ENCODE results near the gene SMAD4. TPM values are rescaled to one million over a fixed set of nuclear protein-coding genes. Genes with fewer than 3 reads are reported as not detected.
"Not testable (repeated sequence)": the region's sequence is repeated elsewhere in the genome, so short reads cannot be mapped to it uniquely, and the experiment has no call there.

SMAD4 gene
- total and polyA plus RNA-seq, 4 donors: 12.5 to 143 (median 60.6) TPM

DNA sequence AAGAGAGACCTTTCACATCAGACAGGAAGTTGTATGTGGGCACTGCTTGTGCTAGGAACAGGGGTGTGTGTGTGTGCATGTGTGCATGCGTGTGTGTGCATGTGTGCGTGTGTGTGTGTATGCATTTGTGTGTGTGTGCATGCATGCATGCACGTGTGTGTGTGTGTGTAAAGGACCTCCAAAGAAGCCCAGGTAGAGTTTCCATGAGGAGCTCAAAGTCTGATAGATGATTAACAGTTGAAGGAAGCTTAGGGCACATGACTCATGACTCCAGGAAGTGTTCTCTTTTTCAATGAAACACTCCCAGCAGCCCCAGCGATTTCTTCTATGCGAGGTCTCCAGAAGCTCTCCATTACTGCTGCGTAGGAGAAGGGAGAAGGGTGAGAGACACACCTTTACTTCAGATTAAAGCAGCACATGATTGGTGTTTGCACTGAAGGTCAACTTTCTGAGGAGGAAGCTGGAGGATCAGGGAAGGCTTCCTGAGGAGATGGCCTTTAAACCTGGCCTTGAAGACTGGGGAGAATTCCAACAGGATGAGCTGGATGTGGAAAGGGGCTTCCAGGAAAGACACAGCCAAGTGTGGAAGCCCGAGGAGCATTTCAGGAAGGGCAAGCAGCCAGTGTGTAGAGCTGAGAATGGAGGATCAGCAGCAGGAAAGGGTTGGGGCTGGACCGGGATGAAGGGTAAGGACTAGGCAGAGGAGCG is 77.7 kb downstream of the SMAD4 start:
- Histone ChIP-seq H3K4me1 (ENCODE audit: control insufficient read depth in 5 of 5, insufficient read depth in 5 of 5, low read length in 5 of 5) (no peaks in the 10 kb centered on the region), H3K9me3 (ENCODE audit: control insufficient read depth in 4 of 4, insufficient read depth in 3 of 4, low read length in 3 of 4) (no peaks in the 10 kb centered on the region), H3K27me3 (ENCODE audit: control insufficient read depth in 3 of 3, insufficient read depth in 3 of 3, low read length in 2 of 3) (no peaks in the 10 kb centered on the region), H3K9ac (ENCODE audit: insufficient read depth in 1 of 2, low read length in 2 of 2) (no peak overlapping the region), H3K36me3 (ENCODE audit: control insufficient read depth in 4 of 4, insufficient read depth in 4 of 4, low read length in 4 of 4) (no peaks in the 10 kb centered on the region), H3K4me3 (no peak overlapping the region), H3K27ac (ENCODE audit: low read depth in 1 of 2, low read length in 1 of 2) (no peak overlapping the region)
- DNase-seq (no peak), ATAC-seq (ENCODE audit: insufficient read depth, low FRiP score) (no peak)
- WGBS, 2 donors: 75 to 81% methylated on average over 9 of the region's 9 CpGs
- TF ChIP-seq, protein P1, sequence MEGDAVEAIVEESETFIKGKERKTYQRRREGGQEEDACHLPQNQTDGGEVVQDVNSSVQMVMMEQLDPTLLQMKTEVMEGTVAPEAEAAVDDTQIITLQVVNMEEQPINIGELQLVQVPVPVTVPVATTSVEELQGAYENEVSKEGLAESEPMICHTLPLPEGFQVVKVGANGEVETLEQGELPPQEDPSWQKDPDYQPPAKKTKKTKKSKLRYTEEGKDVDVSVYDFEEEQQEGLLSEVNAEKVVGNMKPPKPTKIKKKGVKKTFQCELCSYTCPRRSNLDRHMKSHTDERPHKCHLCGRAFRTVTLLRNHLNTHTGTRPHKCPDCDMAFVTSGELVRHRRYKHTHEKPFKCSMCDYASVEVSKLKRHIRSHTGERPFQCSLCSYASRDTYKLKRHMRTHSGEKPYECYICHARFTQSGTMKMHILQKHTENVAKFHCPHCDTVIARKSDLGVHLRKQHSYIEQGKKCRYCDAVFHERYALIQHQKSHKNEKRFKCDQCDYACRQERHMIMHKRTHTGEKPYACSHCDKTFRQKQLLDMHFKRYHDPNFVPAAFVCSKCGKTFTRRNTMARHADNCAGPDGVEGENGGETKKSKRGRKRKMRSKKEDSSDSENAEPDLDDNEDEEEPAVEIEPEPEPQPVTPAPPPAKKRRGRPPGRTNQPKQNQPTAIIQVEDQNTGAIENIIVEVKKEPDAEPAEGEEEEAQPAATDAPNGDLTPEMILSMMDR (IDR thresholded peaks at IDR 0.05; ENCODE audit: control extremely low read depth, extremely low read depth): no peak

DNA sequence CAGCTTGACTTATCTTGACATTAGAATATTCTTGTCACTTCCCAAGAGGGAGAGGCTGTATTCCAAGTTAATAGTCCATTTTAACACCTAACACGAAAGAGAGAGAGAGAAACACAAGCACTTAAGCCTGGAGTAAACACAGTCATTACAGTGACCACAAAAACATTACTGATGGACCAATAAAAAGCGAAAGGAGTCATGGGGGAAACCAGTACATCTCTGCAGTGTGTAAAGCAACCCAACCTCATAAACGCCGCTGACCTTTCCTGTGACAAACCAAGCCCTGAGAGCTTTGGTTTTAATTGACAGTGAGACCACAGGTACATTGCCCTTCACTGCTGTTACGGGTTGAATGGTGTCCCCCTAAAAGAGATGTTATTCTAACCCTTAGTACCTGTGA is 78.3 kb downstream of the SMAD4 start:
- no peak overlapping the region for H3K9ac ChIP-seq (ENCODE audit: insufficient read depth in 1 of 2, low read length in 2 of 2)
- WGBS, 2 donors: 83 to 89% methylated on average over 5 of the region's 5 CpGs

DNA sequence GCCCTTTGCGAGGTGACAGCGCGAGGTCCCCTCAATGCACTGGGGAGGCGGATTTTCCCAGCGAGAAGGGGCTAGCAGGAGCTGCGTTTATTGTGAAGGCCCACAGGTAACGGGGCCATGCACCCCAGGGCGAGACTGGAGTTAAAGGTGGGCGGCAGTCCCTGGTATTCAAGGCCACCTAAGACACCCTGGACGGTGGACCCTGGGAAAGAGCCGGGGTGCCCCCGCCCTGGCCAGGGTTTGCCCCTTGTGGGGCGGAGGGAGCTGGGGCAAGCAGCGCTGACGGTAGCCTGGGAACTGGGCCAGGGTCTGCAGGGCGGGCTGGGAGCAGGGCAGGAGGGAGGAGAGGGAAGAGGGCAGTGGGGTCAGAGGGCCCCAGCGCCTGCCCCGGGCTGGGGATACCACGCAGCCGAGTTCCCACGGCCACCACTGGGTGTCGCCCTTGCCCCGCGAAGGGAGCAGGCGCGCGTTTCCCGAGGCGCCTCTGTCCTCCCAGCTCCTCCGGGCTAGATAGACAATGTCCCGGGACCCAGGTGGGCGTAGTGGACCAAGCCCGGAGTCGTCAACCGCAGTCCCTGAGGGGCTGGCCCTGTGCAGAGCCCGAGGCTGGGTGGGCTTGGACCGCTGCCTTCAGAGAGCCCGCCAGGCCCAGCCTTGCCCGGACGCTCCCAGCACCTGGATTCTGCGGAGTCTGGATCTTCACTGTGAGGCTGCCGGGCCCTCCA is 80.2 kb downstream of the SMAD4 start:
- no peaks in the 10 kb centered on the region for H3K36me3 ChIP-seq (ENCODE audit: control insufficient read depth in 4 of 4, insufficient read depth in 4 of 4, low read length in 4 of 4)
- DNase-seq (peak; percentile 34 to 66 (median 45)), ATAC-seq (ENCODE audit: insufficient read depth, low FRiP score) (peak; percentile 98)
- no peaks in the 10 kb centered on the region for H3K9me3 ChIP-seq (ENCODE audit: control insufficient read depth in 4 of 4, insufficient read depth in 3 of 4, low read length in 3 of 4)
- H3K27me3 ChIP-seq (ENCODE audit: control insufficient read depth in 3 of 3, insufficient read depth in 3 of 3, low read length in 2 of 3): no peaks in the 10 kb centered on the region
- WGBS, 2 donors: 38 to 41% methylated on average over 38 to 42 of the region's 42 CpGs
- TF ChIP-seq, protein P1 (IDR thresholded peaks at IDR 0.05; ENCODE audit: control extremely low read depth, extremely low read depth): peak; percentile 91
- H3K27ac ChIP-seq (ENCODE audit: low read depth in 1 of 2, low read length in 1 of 2): no peak overlapping the region
- H3K4me3 ChIP-seq: no peak overlapping the region
- no peak overlapping the region for H3K9ac ChIP-seq (ENCODE audit: insufficient read depth in 1 of 2, low read length in 2 of 2)
- H3K4me1 ChIP-seq (ENCODE audit: control insufficient read depth in 5 of 5, insufficient read depth in 5 of 5, low read length in 5 of 5): no peaks in the 10 kb centered on the region

More for the DNA sequence above, 78.3 kb downstream of the SMAD4 start:
- Histone ChIP-seq H3K4me1 (ENCODE audit: control insufficient read depth in 5 of 5, insufficient read depth in 5 of 5, low read length in 5 of 5) (no peaks in the 10 kb centered on the region), H3K9me3 (ENCODE audit: control insufficient read depth in 4 of 4, insufficient read depth in 3 of 4, low read length in 3 of 4) (no peaks in the 10 kb centered on the region), H3K4me3 (no peak overlapping the region), H3K27me3 (ENCODE audit: control insufficient read depth in 3 of 3, insufficient read depth in 3 of 3, low read length in 2 of 3) (no peaks in the 10 kb centered on the region), H3K27ac (ENCODE audit: low read depth in 1 of 2, low read length in 1 of 2) (no peak overlapping the region), H3K36me3 (ENCODE audit: control insufficient read depth in 4 of 4, insufficient read depth in 4 of 4, low read length in 4 of 4) (no peaks in the 10 kb centered on the region)
- ATAC-seq (ENCODE audit: insufficient read depth, low FRiP score) (no peak), DNase-seq (no peak)
- TF ChIP-seq, protein P1 (IDR thresholded peaks at IDR 0.05; ENCODE audit: control extremely low read depth, extremely low read depth): no peak

DNA sequence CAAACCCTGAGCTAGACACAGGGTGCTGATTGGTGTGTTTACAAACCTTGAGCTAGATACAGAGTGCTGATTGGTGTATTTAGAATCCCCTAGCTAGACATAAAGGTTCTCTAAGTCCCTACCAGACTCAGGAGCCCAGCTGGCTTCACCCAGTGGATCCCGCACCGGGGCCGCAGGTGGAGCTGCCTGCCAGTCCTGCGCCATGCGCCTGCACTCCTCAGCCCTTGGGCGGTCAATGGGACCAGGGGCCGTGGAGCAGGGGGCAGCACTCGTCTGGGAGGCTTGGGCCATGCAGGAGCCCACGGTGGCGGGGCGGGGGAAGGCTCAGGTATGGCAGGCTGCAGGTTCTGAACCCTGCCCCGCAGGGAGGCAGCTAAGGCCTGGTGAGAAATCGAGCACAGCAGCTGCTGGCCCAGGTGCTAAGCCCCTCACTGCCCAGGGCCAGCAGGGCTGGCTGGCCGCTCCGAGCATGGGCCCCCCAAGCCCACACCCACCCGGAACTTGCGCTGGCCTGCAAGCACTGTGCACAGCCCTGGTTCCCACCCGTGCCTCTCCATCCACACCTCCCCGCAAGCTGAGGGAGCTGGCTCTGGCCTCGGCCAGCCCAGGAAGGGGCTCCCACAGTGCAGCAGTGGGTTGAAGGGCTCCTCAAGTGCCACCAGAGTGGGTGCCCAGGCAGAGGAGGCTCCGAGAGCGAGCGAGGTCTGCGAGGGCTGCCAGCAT is 81.8 kb downstream of the SMAD4 start:
- not testable (repeated sequence) for H3K9ac ChIP-seq (ENCODE audit: insufficient read depth in 1 of 2, low read length in 2 of 2); ATAC-seq (ENCODE audit: insufficient read depth, low FRiP score); DNase-seq; H3K4me1 ChIP-seq (ENCODE audit: control insufficient read depth in 5 of 5, insufficient read depth in 5 of 5, low read length in 5 of 5); H3K27me3 ChIP-seq (ENCODE audit: control insufficient read depth in 3 of 3, insufficient read depth in 3 of 3, low read length in 2 of 3); H3K36me3 ChIP-seq (ENCODE audit: control insufficient read depth in 4 of 4, insufficient read depth in 4 of 4, low read length in 4 of 4); H3K27ac ChIP-seq (ENCODE audit: low read depth in 1 of 2, low read length in 1 of 2); H3K4me3 ChIP-seq; H3K9me3 ChIP-seq (ENCODE audit: control insufficient read depth in 4 of 4, insufficient read depth in 3 of 4, low read length in 3 of 4)
- 96 to 97% methylated on average over 24 of the region's 24 CpGs for WGBS, 2 donors

DNA sequence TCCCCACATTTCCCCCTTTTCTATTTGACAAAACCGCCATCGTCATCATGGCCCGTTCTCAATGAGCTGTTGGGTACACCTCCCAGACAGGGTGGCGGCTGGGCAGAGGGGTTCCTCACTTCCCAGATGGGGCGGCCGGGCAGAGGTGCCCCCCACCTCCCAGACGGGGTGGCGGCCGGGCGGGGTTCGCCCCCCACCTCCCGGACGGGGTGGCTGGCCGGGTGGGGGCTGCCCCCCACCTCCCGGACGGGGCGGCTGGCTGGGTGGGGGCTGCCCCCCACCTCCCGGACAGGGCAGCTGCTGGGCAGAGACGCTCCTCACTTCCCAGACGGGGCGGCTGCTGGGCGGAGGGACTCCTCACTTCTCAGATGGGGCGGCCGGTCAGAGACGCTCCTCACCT is 87.0 kb downstream of the SMAD4 start:
- H3K27me3 ChIP-seq (ENCODE audit: control insufficient read depth in 3 of 3, insufficient read depth in 3 of 3, low read length in 2 of 3); H3K36me3 ChIP-seq (ENCODE audit: control insufficient read depth in 4 of 4, insufficient read depth in 4 of 4, low read length in 4 of 4); DNase-seq; H3K9ac ChIP-seq (ENCODE audit: insufficient read depth in 1 of 2, low read length in 2 of 2); H3K27ac ChIP-seq (ENCODE audit: low read depth in 1 of 2, low read length in 1 of 2); H3K4me1 ChIP-seq (ENCODE audit: control insufficient read depth in 5 of 5, insufficient read depth in 5 of 5, low read length in 5 of 5); ATAC-seq (ENCODE audit: insufficient read depth, low FRiP score); H3K4me3 ChIP-seq; H3K9me3 ChIP-seq (ENCODE audit: control insufficient read depth in 4 of 4, insufficient read depth in 3 of 4, low read length in 3 of 4): not testable (repeated sequence)
- 95 to 96% methylated on average over 17 to 25 of the region's 25 CpGs for WGBS, 2 donors

Data from lung (tissue), 12 donors.